Mesothelial cell of epicardium (in vitro differentiated cells): ENCODE results near the gene XIRP2. TPM values are rescaled to one million over a fixed set of nuclear protein-coding genes. Genes with fewer than 3 reads are reported as not detected.

Experiments
- DNase-seq, 2 experiments: peaks; one replicate each; pipeline ENCODE4 v3.0.0; 2021; ENCODE audit warnings: low spot score in 2 of 2; ENCODE audit not compliant: unreplicated experiment in 2 of 2
- H3K27ac Mint-ChIP-seq: 2 replicates; pipeline ENCODE4 v1.8.0; 2021; ENCODE audit warnings: mixed read lengths
- H3K27me3 Mint-ChIP-seq: 2 replicates; pipeline ENCODE4 v1.8.0; 2021; ENCODE audit warnings: low read depth, mixed read lengths
- H3K36me3 Mint-ChIP-seq: 2 replicates; pipeline ENCODE4 v1.8.0; 2021; ENCODE audit warnings: mixed read lengths
- H3K4me1 Mint-ChIP-seq: 2 replicates; pipeline ENCODE4 v1.8.0; 2021; ENCODE audit warnings: mixed read lengths
- H3K4me3 Mint-ChIP-seq: 2 replicates; pipeline ENCODE4 v1.8.0; 2021; ENCODE audit warnings: mild to moderate bottlenecking, moderate library complexity, mixed read lengths
- H3K9me3 Mint-ChIP-seq: 2 replicates; pipeline ENCODE4 v1.8.0; 2021; ENCODE audit warnings: mixed read lengths
- CTCF ChIP-seq: fragments of 200-600 bp; sonication (generic); IDR thresholded peaks from one replicate; pipeline ENCODE4 v1.5.0; 2021; ENCODE audit warnings: antibody characterized with exemption; ENCODE audit not compliant: unreplicated experiment
- total RNA-seq: library from RNA; stranded (reverse); gene quantifications from 3 replicates; pipeline ENCODE4 v1.2.1, GENCODE V29; 2021

XIRP2 gene
- total RNA-seq, 1 donor from 2014 or later: not detected

DNA sequence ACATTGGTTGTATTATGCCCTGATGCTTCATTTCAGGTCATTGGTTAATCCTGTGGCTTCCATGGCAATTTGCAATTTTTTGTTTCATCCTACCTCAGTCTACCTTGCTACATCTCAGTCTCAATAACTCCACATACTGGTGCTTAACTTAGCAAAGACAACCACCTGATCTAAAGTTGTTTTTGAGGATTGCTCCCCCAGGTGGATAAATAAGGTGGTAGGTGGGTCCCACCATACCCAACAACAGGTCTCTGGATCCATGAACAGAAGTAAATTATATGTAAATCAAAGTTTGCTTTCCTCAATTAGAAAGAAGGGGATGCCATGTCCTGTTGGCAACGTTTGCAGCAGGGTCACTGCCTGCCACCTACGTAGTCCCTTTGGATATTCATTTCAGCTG lies 7.0 kb downstream of the XIRP2 start:
- no peaks in the 10 kb centered on the region for H3K36me3 Mint-ChIP-seq
- no peak overlapping the region for H3K27ac Mint-ChIP-seq
- H3K4me3 Mint-ChIP-seq: no peak overlapping the region

GRCh38 chr2:166897666-166898065 lies 9.4 kb downstream of the XIRP2 start:
- no peaks in the 10 kb centered on the region for H3K4me1 Mint-ChIP-seq
- peaks cover 11% of the 10 kb centered on the region for H3K27me3 Mint-ChIP-seq
- no peaks in the 10 kb centered on the region for H3K36me3 Mint-ChIP-seq
- TF ChIP-seq CTCF: no peak
- H3K4me3 Mint-ChIP-seq: no peak overlapping the region
- H3K9me3 Mint-ChIP-seq: no peaks in the 10 kb centered on the region
- no peak for DNase-seq
- no peak overlapping the region for H3K27ac Mint-ChIP-seq

More for the DNA sequence above, 7.0 kb downstream of the XIRP2 start:
- Mint-ChIP-seq H3K27me3 (peaks cover 10% of the 10 kb centered on the region), H3K9me3 (no peaks in the 10 kb centered on the region), H3K4me1 (no peaks in the 10 kb centered on the region)
- no peak for DNase-seq
- no peak for TF ChIP-seq CTCF

DNA sequence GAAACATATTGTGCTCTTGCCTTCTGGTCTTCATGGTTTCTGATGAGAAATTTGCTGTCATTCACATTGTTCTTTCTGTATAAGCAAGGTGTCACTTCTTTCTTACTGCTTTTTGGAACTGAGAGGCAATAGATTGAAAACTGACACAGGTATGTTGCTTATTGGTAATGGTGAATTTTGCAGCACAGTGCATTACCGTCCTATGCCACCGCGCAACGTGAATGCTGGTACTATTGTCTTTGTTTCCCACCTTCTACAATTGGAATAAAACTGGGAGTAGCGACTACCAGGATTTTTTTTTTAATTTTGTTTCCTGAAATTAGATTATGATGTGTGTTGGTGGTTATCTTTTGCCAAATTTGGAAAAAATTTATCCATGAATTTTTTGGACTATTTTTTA lies 11.4 kb downstream of the XIRP2 start:
- Mint-ChIP-seq H3K9me3 (no peaks in the 10 kb centered on the region), H3K27me3 (peaks cover 9% of the 10 kb centered on the region), H3K27ac (no peak overlapping the region), H3K36me3 (no peaks in the 10 kb centered on the region), H3K4me1 (no peaks in the 10 kb centered on the region), H3K4me3 (no peak overlapping the region)
- no peak for DNase-seq
- no peak for TF ChIP-seq CTCF

DNA sequence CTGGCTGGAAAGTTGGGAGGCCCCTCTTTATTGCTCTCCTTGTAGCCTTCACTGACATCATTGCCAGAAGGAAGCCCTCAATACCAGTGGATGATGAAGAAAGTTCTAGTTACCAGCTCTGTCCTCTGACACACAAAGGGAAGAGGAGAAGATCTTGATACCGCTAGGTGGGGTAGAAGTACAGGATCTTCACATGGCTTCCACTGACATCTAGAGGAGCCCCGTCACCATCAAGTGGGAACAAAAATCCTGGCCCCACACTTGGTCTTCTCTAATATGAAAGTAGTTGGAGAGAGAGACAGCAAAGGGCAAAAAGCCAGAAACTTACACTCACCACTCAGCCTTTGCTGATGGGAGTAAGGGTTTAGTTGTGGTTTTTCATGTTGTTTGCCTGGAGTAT lies 12.4 kb downstream of the XIRP2 start:
- no peak overlapping the region for H3K27ac Mint-ChIP-seq
- H3K27me3 Mint-ChIP-seq: peaks cover 7% of the 10 kb centered on the region
- TF ChIP-seq CTCF: no peak
- no peaks in the 10 kb centered on the region for H3K9me3 Mint-ChIP-seq
- no peaks in the 10 kb centered on the region for H3K36me3 Mint-ChIP-seq
- DNase-seq: no peak
- H3K4me3 Mint-ChIP-seq: no peak overlapping the region
- no peaks in the 10 kb centered on the region for H3K4me1 Mint-ChIP-seq

GRCh38 chr2:166901336-166901735 lies 13.1 kb downstream of the XIRP2 start:
- TF ChIP-seq CTCF: no peak
- Mint-ChIP-seq H3K27ac (no peak overlapping the region), H3K36me3 (no peaks in the 10 kb centered on the region), H3K4me3 (no peak overlapping the region), H3K4me1 (no peaks in the 10 kb centered on the region), H3K27me3 (peaks cover 7% of the 10 kb centered on the region), H3K9me3 (no peaks in the 10 kb centered on the region)
- no peak for DNase-seq

DNA sequence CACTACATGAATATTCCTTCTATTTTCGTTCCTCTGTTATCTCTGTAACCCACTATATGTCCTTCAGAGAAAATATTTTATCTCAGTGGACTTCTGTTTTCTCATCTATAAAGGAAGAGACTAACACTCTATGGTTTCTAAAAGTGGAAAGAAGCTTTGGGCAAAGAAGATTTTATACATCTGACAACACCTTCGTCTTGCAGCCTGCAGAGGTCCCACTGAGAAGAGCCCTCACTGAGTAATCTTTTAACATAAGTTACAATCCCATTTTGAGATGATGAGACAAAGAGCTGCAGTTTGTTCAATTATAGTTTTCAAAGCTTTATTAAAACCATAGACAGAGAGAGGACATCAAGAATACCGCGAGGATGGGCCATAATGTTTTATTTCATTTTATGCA lies 28.7 kb downstream of the XIRP2 start:
- no peak overlapping the region for H3K27ac Mint-ChIP-seq
- DNase-seq: no peak
- H3K27me3 Mint-ChIP-seq: no peaks in the 10 kb centered on the region
- H3K9me3 Mint-ChIP-seq: peaks cover 11% of the 10 kb centered on the region
- H3K4me1 Mint-ChIP-seq: peaks cover 2% of the 10 kb centered on the region
- H3K4me3 Mint-ChIP-seq: no peak overlapping the region
- no peak for TF ChIP-seq CTCF
- H3K36me3 Mint-ChIP-seq: no peaks in the 10 kb centered on the region
